Erythroblast (primary cell): Measurements from ENCODE around the gene NPHP4.

Experiments used
- DNase-seq, 2 experiments: peaks; one replicate each; lab custom pipeline; 2025; lab: John Stamatoyannopoulos, UW
- GATA1 ChIP-seq: IDR thresholded peaks from 2 replicates; pipeline ENCODE4 v1.6.1; 2011; ENCODE audit warnings: low read depth, mild to moderate bottlenecking, control low read depth, low read length, moderate library complexity
- POLR2A ChIP-seq: IDR thresholded peaks from 2 replicates; pipeline ENCODE4 v1.6.1; 2011; ENCODE audit warnings: mild to moderate bottlenecking, low read length

NPHP4 gene

GRCh38 chr1:6013491-6013890, 21.3 kb upstream of the NPHP4 start:
- no peak for DNase-seq
- TF ChIP-seq GATA1 (no peak), POLR2A (no peak)

DNA sequence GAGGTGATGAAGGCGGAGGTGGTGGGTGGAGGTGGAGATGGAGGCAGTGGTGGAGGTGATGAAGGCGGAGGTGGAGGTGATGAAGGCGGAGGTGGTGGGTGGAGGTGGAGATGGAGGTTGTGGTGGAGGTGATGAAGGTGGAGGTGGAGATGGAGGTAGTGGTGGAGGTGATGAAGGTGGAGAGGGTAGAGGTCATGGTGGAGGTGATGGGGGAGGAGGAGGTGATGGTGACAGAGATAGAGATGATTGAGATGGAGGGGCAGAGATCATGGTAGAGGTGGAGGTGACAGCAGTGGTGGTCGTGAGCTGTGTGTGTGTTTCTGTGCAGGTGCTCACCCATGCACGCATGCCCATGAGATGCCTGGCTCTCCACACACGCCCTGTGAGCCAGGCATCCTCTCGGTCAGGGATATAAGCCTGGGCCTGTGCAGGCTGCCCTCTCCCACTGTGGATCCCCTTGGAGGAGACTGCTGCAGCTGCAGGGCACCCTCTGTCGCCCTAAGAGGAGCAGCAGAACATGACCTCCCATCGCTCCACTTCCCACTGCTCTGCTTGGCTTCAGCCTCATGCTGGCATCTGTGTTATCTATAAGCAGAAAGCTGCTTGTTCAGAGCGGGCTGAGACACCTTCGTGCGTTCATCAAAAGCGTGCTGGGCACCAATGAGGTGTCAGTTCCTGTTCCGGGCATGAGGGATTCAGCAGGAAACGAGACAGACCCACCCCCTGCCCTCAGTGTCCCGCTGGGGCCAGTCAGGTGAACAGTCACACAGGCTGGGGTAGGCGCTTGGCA, 20.5 kb upstream of the NPHP4 start:
- DNase-seq: no peak
- TF ChIP-seq POLR2A: no peak
- TF ChIP-seq GATA1: no peak

GRCh38 chr1:6011946-6012258, 19.7 kb upstream of the NPHP4 start:
- TF ChIP-seq GATA1: no peak
- TF ChIP-seq POLR2A: no peak
- DNase-seq: no peak

DNA sequence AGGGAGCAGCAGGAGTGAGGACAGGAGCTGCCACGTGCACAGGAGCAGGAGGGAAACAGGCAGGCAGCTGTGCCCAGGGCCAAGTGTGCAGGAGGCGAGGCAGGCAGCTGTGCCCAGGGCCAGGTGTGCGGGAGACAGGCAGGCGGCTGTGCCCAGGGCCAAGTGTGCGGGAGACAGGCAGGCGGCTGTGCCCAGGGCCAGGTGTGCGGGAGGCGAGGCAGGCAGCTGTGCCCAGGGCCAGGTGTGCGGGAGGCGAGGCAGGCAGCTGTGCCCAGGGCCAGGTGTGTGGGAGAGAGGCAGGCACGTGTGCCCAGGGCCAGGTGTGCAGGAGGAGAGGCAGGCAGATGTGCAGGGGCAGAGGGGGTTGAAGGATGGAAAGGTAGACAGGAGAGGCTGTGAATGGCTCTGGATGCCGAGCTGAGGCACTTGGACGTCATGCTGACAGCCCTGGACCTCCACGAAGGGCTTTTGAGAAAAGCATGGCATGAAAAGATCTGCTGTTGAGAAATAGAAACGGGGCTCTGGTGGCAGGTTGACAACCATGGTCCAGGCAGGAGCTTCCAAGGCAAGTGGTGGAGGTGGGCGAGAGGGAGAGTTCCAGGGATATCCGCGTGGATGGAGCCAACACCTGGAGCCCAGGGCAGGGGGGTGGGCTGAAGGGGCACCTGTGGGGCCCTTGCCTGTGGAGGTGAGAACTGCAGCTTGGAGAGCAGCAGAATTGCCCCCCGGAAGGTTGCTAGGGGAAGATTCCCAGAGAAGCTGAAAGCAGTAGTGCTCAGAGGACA, 19.1 kb upstream of the NPHP4 start:
- TF ChIP-seq POLR2A (no peak), GATA1 (no peak)

DNA sequence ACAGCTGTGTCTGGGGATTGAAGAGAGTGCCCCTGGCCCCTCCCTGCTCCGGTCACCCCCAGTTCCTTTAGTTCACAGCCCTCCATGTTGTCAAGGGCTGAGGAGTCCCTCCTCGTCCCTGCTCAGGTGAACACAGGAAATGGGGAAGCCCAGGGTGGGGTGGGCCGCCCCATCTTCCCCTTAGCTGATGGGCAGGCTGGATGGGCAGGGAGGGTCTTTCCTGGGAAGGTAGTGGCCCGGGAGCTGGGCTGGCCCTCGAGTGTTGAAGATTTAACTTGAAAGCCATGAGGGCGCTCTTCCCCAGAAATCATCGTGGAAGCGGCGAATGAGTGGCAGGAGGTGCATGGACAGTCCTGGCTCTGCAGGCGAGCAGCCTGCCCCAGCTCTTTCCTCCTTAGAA, 18.3 kb upstream of the NPHP4 start:
- DNase-seq: no peak
- TF ChIP-seq POLR2A: no peak
- no peak for TF ChIP-seq GATA1

More for the DNA sequence above, 19.1 kb upstream of the NPHP4 start:
- no peak for DNase-seq

- no peak for TF ChIP-seq POLR2A
- TF ChIP-seq GATA1: no peak
- DNase-seq: no peak
Observed at GRCh38 chr1:6009120-6010040, 17.2 kb upstream of the NPHP4 start.

DNA sequence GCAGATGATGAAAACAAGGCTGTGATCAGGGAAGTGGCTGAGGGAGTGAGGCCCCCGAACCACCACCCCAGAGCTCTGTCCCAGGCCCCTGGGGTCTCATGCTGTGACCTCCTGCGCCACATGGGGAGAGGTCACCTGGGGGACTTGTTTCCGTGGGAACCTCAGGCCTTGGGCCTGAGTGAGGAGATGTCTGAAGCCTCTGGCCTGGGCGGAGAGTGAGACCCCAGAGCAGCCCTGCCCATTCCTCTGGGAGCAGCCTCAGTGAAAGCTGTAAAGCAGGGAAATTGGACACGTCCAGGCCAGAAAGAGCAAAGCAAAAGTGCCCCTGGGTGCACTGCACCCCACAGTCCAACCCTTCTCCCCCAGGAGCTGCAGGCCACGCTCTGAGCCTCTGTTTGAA, 16.5 kb upstream of the NPHP4 start:
- DNase-seq: no peak
- TF ChIP-seq GATA1: no peak

DNA sequence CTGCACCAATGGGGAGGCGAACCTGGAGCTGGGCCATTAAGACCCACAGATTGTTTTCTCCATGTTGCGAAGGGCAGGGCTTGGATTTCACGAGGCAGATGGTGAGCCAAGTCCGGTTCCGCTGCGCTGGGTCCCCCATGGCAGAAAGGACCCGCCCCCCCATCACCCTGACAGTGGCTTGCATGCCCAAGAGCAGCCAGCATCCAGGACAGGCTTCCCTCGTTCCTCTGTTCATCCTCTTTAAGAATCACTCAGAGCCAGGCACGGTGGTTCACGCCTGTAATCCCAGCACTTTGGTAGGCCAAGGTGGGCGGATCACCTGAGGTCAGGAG, 15.8 kb upstream of the NPHP4 start:
- no peak for TF ChIP-seq POLR2A
- TF ChIP-seq GATA1: no peak
- no peak for DNase-seq

GRCh38 chr1:6007318-6008083, 15.3 kb upstream of the NPHP4 start:
- TF ChIP-seq POLR2A: no peak
- no peak for TF ChIP-seq GATA1
- no peak for DNase-seq

- TF ChIP-seq GATA1 (no peak), POLR2A (no peak)
Observed at GRCh38 chr1:6006882-6007281, 14.7 kb upstream of the NPHP4 start.

GRCh38 chr1:6005276-6005917, 13.2 kb upstream of the NPHP4 start:
- TF ChIP-seq GATA1 (no peak), POLR2A (no peak)
- DNase-seq: no peak

More at GRCh38 chr1:6006882-6007281, 14.7 kb upstream of the NPHP4 start:
- no peak for DNase-seq

GRCh38 chr1:6004412-6005123, 12.3 kb upstream of the NPHP4 start:
- no peak for TF ChIP-seq POLR2A
- DNase-seq: no peak
